AG10803 (cell line): ENCODE measurements around the gene PDE6D.

Experiments used
- DNase-seq: peaks from one replicate; pipeline ENCODE4 v3.0.0; 2010; ENCODE audit warnings: low read depth
- H3K4me3 ChIP-seq: 2 replicates; pipeline ENCODE4 v1.5.1; 2011; ENCODE audit warnings: mild to moderate bottlenecking, low read length, control low read depth
- TF ChIP-seq, protein P1 (sequence below): conservative IDR thresholded peaks from 2 replicates; pipeline ENCODE4 v1.5.1; 2011; ENCODE audit warnings: mild to moderate bottlenecking, low read length, control low read depth, inconsistent platforms

Gene PDE6D

DNA sequence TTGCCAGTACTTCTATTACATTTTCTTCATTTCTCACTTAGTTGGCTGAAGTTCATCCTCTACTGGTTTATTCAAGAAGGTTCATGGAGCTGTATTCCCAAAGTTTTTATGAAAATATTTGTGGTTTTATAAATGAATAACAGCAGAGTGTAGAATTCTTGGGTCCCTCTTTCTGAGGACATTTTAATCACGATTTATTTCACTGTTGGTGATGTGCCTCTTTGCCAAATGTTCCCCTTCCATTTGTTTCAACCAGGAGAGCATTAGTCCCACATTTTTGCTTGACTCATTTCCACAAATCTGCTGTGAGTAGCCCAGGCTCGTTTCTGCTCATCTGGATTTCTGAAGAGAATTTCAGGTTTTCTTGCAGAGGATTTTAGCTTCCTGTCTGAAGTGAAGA lies 25.9 kb upstream of the PDE6D start:
- H3K4me3 ChIP-seq = no peak overlapping the region
- DNase-seq = peak; percentile 90
- TF ChIP-seq, protein P1, sequence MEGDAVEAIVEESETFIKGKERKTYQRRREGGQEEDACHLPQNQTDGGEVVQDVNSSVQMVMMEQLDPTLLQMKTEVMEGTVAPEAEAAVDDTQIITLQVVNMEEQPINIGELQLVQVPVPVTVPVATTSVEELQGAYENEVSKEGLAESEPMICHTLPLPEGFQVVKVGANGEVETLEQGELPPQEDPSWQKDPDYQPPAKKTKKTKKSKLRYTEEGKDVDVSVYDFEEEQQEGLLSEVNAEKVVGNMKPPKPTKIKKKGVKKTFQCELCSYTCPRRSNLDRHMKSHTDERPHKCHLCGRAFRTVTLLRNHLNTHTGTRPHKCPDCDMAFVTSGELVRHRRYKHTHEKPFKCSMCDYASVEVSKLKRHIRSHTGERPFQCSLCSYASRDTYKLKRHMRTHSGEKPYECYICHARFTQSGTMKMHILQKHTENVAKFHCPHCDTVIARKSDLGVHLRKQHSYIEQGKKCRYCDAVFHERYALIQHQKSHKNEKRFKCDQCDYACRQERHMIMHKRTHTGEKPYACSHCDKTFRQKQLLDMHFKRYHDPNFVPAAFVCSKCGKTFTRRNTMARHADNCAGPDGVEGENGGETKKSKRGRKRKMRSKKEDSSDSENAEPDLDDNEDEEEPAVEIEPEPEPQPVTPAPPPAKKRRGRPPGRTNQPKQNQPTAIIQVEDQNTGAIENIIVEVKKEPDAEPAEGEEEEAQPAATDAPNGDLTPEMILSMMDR = no peak; the same call in 1 of the 2 replicates

DNA sequence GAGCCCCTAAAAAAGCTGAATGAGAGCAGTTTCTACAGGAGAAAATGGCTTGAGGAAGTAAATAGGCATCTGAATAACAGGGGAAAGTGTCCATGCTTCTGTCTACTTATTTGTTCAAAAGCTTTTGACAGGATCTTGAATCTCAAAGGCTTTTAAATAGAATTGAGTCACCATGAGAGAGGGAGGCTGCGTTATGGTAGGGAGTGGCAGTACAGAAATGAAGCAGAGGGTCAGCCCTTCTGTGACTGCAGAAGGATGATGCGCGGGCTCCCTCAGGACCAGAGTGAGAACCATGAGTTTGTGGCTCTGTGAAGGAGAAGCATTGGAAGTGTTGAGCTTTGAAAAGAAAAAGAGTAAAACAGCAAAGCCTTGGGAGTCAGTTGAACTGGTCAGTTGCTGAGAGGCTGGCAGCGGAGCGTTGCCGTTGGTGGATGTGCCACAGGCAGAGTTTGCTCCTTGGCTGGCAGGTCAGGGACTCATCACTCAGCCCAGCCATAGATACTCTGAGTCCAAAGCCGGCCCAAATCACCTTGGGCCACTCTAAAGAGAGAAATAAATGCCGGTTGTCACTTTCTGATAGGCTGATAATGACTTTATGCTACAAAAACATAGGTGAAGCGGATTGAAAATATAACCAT lies 22.5 kb upstream of the PDE6D start:
- TF ChIP-seq, protein P1 = no peak
- no peak overlapping the region for H3K4me3 ChIP-seq
- DNase-seq = no peak

DNA sequence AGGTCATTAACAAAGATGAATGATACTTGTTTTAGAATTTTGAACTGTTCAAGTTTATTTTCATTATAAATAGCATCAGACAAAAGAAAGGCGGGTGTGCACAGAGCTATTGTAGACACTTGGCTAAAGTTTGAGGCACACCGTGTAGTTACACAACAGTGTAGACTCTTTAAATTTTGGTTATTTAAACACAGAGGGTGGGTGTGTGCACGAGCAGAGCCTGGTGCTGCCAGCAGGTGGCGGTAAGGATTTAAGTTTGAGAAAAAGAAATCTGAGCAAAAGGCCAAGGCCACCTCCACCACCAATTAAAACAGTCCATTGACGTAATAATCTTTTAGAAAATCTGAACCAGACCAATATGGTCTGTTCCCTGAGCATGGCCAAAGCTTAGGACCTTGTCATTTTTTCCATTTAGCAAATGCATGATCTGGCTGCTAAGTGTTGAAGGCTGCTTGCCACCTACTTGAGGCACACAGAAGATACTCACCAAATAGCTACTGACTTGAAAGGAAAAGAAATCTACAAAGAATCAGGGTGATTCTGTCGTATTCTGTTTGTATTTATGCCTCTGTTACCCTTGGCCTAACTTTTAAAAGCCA lies 19.5 kb upstream of the PDE6D start:
- DNase-seq = peak; percentile 53
- TF ChIP-seq, protein P1 = peak; percentile 71
- no peak overlapping the region for H3K4me3 ChIP-seq

DNA sequence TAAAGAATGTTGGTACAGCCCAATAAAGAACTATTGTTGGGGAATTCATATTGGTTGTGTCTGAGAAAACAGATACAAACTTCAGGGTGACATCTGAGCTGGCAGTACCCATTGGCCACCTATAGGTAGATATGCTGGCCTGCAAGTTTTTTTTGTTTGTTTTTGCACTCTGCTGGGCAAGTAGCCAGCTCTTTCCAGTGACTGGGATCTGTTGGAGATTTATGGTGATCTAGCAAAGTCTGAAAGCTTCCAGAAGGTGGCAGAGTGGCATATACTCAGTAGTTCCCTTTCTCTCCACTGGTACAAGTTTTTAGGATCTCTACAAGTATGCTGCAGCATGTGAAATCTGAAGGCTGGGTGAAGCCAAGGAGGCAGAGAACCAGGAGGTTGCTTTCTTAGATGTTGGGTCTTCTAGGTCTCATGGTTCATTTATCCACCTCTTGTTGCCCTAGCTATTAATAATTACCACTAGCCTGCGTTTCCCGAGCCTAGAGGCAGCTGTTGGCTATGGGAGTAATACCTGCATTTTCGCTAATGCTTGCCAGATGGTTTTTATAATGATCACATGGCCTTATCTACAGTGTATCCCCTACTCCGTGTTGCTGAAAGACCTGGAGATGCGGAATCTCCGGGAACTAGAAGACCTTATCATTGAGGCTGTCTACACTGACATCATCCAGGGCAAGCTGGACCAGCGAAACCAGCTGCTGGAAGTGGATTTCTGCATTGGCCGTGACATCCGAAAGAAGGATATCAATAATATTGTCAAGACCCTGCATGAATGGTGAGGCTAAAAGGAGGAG lies 14.6 kb upstream of the PDE6D start:
- H3K4me3 ChIP-seq = no peak overlapping the region
- peak; percentile 52 for DNase-seq
- TF ChIP-seq, protein P1 = peak; percentile 31

DNA sequence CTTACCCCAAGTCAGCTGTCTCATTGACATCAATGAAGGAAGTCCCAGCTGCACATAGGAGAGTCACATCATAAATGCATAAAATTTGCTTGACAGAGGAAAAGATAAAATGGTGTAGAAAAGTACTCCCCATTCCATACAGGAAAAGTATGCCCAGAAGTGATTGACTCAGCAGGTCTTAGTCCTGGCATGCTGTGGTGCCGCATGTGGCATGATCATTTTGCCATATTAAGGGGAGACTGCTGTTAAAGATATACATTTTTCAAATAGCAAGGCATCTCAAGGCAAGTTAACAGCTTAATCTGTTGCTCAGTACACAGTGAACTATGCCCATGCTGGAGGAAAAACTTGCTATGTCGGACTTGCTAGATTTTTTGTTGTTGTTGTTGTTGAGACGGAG lies 13.3 kb upstream of the PDE6D start:
- DNase-seq = no peak
- TF ChIP-seq, protein P1 = no peak
- H3K4me3 ChIP-seq = no peak overlapping the region

DNA sequence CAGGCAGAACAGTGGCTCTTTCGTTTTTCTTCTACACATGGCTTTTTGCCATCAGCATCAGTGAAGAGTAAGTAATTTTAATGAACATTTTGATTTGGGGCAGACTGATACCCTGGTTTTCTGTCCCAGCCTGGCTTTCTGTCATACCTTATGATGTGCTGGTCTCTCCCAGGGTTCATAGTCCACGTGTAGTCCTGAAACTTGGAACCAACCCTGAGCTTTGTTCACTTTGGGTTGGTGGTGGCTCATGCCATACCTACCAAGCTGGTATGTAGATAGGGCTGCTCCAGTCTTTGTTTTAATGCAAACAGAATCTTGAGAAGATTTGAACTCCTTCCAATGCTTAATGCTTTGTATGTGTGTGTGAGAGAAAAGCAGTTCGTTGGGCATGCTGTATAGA lies 10.0 kb upstream of the PDE6D start:
- DNase-seq = no peak
- H3K4me3 ChIP-seq = no peak overlapping the region
- TF ChIP-seq, protein P1 = no peak

DNA sequence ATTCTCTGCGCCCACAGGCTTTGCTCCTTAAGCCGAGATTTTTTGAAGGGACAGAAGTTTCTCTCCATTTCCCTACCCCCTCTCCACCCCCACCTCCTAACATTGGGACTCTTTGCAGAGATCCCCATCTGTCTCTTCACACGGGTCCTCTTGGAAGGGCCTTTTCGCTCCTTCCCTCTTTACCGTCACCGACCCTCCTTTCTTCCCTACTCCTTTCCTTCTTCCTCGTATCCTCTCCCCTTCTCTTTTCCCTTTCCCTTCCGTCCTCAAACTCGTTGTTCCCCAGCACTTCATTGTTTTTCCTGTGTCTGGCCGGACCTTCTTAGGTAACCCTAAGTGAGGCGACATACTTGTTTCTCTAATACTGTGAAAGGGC lies 5.8 kb upstream of the PDE6D start:
- no peak for DNase-seq
- TF ChIP-seq, protein P1 = no peak
- H3K4me3 ChIP-seq = peak overlapping the region; percentile 71
